OCI-LY7 (cell line): Measurements from ENCODE around the gene NUDT19. TPM values are rescaled to one million over a fixed set of nuclear protein-coding genes. Genes with fewer than 3 reads are reported as not detected.
"Not testable (repeated sequence)": the region's sequence is repeated elsewhere in the genome, so short reads cannot be mapped to it uniquely, and the experiment has no call there.

ENCODE experiments used
- BruUV-seq: library from RNA; stranded (reverse); fragments of 400-500 nt; replicated peaks from 2 replicates; lab custom pipeline; 2021; lab: Mats Ljungman, UMichigan
- CTCF ChIA-PET: fragments of 300-600 bp; sonication (Branson Sonifier 250); formaldehyde crosslinking; loops from one replicate; lab custom pipeline; 2022; ENCODE audit warnings: antibody characterized with exemption; ENCODE audit not compliant: unreplicated experiment; lab: Charles Lee
- POLR2A ChIA-PET: fragments of 300-600 bp; sonication (Branson Sonifier 250); formaldehyde crosslinking; loops from one replicate; lab custom pipeline; 2022; ENCODE audit warnings: antibody characterized with exemption; lab: Charles Lee
- DNase-seq: peaks from one replicate; pipeline ENCODE4 v3.0.0-alpha.2; 2015; ENCODE audit warnings: low spot score
- H2AFZ ChIP-seq: fragments of 200-600 bp; sonication (generic), shearing (Covaris generic); 2 replicates; pipeline ENCODE4 v1.6.1; 2014; ENCODE audit warnings: mild to moderate bottlenecking, antibody characterized with exemption, low read length, moderate library complexity
- H3K27ac ChIP-seq: fragments of 200-600 bp; sonication (generic); 2 replicates; pipeline ENCODE4 v1.5.1; 2014; ENCODE audit warnings: mixed run types, low read depth, mild to moderate bottlenecking, moderate library complexity, low read length, inconsistent platforms; ENCODE audit not compliant: poor library complexity, severe bottlenecking
- H3K36me3 ChIP-seq: fragments of 200-600 bp; sonication (generic); 2 replicates; pipeline ENCODE4 v1.6.1; 2014; ENCODE audit warnings: mild to moderate bottlenecking, antibody characterized with exemption, low read length, moderate library complexity, mixed read lengths; ENCODE audit not compliant: insufficient read depth
- H3K4me1 ChIP-seq: fragments of 200-600 bp; sonication (generic); 2 replicates; pipeline ENCODE4 v1.5.1; 2014; ENCODE audit warnings: mild to moderate bottlenecking, low read length; ENCODE audit not compliant: insufficient read depth, poor library complexity, severe bottlenecking
- H3K4me2 ChIP-seq: fragments of 200-600 bp; sonication (generic); 2 replicates; pipeline ENCODE4 v1.6.1; 2014; ENCODE audit warnings: mild to moderate bottlenecking, low read length
- H3K4me3 ChIP-seq: fragments of 200-600 bp; sonication (generic); 2 replicates; pipeline ENCODE4 v1.5.1; 2014; ENCODE audit warnings: mild to moderate bottlenecking, low read depth, low read length; ENCODE audit not compliant: poor library complexity, severe bottlenecking
- H3K79me2 ChIP-seq: fragments of 200-600 bp; sonication (generic); 2 replicates; pipeline ENCODE4 v1.6.1; 2016; ENCODE audit warnings: low read depth, mild to moderate bottlenecking, low read length, moderate library complexity, mixed read lengths; ENCODE audit not compliant: insufficient read depth
- H3K9me2 ChIP-seq: fragments of 200-600 bp; sonication (generic); 2 replicates; pipeline ENCODE4 v1.6.1; 2016; ENCODE audit warnings: mild to moderate bottlenecking, low read length, mixed read lengths; ENCODE audit not compliant: insufficient read depth
- H3K9me3 ChIP-seq: fragments of 200-600 bp; sonication (generic); 2 replicates; pipeline ENCODE4 v1.6.1; 2014; ENCODE audit warnings: mild to moderate bottlenecking, mixed run types, low read length, mixed read lengths
- H4K20me1 ChIP-seq: fragments of 200-600 bp; sonication (generic); 2 replicates; pipeline ENCODE4 v1.6.1; 2014; ENCODE audit warnings: mild to moderate bottlenecking, antibody characterized with exemption, low read length, moderate library complexity, mixed read lengths; ENCODE audit not compliant: insufficient read depth
- CTCF ChIP-seq: fragments of 200-600 bp; sonication (generic); conservative IDR thresholded peaks from 2 replicates; pipeline ENCODE4 v1.5.1; 2014; ENCODE audit warnings: mild to moderate bottlenecking, antibody characterized with exemption, low read length, moderate library complexity, mixed read lengths
- EZH2phosphoT487 ChIP-seq: fragments of 200-600 bp; sonication (generic); IDR thresholded peaks from 2 replicates; pipeline ENCODE4 v1.6.1; 2018; ENCODE audit warnings: low read depth, borderline replicate concordance, mild to moderate bottlenecking, mixed run types, antibody characterized with exemption, low read length, moderate library complexity, mixed read lengths
- intact Hi-C: fragments of 100-400 bp; cut with micrococcal nuclease; formaldehyde crosslinking; loops from one replicate; pipeline ENCODE4 v1.10.0; 2022; ENCODE audit not compliant: unreplicated experiment
- total RNA-seq, 2 experiments: library from RNA; depleted of rRNA in 1 of 2; stranded (reverse); fragments of >200 nt in 1 of 2; shearing (Covaris generic) in 1 of 2; gene quantifications; 2 replicates each; pipeline ENCODE4 v1.2.3, GENCODE V29; 2014 to 2022

NUDT19 gene
- total RNA-seq, 2 experiments from 2014 or later = 3.4 to 6.8 TPM

DNA sequence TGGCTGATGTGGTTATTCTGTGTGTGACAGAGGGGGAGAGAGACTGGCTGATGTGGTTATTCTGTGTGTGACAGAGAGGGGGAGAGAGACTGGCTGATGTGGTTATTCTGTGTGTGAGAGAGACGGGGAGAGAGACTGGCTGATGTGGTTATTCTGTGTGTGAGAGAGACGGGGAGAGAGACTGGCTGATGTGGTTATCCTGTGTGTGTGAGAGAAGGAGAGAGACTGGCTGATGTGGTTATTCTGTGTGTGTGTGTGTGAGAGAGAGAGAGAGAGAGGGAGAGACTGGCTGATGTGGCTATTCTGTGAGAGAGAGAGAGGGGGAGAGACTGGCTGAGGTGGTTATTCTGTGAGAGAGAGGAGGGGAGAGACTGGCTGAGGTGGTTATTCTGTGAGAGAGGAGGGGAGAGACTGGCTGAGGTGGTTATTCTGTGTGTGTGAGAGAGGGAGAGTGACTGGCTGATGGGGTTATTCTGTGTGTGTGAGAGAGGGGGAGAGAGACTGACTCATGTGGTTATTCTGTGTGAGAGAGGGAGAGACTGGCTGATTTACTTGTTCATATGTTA, 55.1 kb downstream of the NUDT19 start:
- H3K9me2 ChIP-seq, intact Hi-C loops, POLR2A ChIA-PET, H3K79me2 ChIP-seq, H4K20me1 ChIP-seq, DNase-seq, CTCF ChIA-PET, H3K27ac ChIP-seq, H3K9me3 ChIP-seq, H3K4me3 ChIP-seq, H3K4me1 ChIP-seq, H2AFZ ChIP-seq, H3K4me2 ChIP-seq, BruUV-seq, H3K36me3 ChIP-seq: not testable (repeated sequence)

DNA sequence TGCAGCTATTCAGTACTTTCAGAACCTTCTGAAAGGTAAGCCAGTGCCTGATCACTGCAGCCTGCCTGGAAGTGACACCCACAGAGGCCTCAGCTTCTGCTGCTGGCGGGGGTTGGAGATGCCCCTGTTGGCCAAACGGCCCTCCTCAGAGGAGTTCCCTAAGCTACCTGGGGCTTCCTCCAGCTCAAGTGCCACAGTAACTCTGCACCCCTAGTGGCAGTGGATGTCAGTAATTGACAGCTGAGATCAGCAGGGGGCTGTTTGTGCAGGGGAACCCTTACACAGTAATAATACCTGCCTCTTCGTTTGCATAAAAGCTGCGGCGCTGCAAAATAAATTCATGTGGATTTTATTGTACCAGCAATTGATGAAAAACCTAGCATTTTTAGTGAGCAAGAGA, 56.9 kb downstream of the NUDT19 start:
- no peak overlapping the region for H3K27ac ChIP-seq
- no peaks in the 10 kb centered on the region for H3K36me3 ChIP-seq
- no peaks in the 10 kb centered on the region for H3K79me2 ChIP-seq
- TF ChIP-seq EZH2phosphoT487 (no peak), CTCF (peak; percentile 64)
- no peaks in the 10 kb centered on the region for H3K4me1 ChIP-seq
- CTCF ChIA-PET = no interaction called here
- H3K9me3 ChIP-seq = no peaks in the 10 kb centered on the region
- peak; percentile 38 for DNase-seq
- H3K9me2 ChIP-seq = no peaks in the 10 kb centered on the region
- BruUV-seq = no TSS peak
- H4K20me1 ChIP-seq = no peaks in the 10 kb centered on the region
- H2AFZ ChIP-seq = no peak overlapping the region
- H3K4me3 ChIP-seq = no peak overlapping the region
- POLR2A ChIA-PET = no interaction called here
- intact Hi-C loops = no loop called here
- H3K4me2 ChIP-seq = no peak overlapping the region

DNA sequence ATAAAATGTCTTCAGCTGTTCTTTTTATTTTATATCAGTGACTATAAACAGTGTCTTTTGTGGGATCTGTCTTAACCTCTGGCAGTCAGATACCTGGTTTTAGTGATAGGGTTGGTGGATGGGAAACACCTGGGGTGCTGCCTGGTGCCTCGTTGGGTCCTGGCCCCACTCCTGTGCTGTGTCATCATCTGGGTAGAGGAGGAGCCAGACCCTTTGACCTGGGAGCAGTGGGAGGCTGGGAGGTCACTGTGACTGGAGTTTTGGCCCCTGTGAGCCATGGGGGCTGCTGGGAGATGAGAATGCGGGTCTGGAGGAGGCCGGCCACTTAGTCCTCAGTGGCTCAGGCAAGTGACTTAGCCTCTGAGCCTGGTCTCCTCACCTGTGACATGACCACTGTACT, 57.3 kb downstream of the NUDT19 start:
- Histone ChIP-seq H3K9me2 (no peaks in the 10 kb centered on the region), H2AFZ (no peak overlapping the region), H3K79me2 (no peaks in the 10 kb centered on the region), H3K9me3 (no peaks in the 10 kb centered on the region), H3K4me2 (no peak overlapping the region), H4K20me1 (no peaks in the 10 kb centered on the region), H3K4me1 (no peaks in the 10 kb centered on the region), H3K27ac (no peak overlapping the region), H3K36me3 (no peaks in the 10 kb centered on the region), H3K4me3 (no peak overlapping the region)
- TF ChIP-seq EZH2phosphoT487 (no peak), CTCF (no peak)
- no TSS peak for BruUV-seq
- ChIA-PET POLR2A (no interaction called here), CTCF (no interaction called here)
- no peak for DNase-seq
- intact Hi-C loops = no loop called here
